Prostate gland (tissue), 2 donors: ENCODE results near the gene PPM1L. TPM values are rescaled to one million over a fixed set of nuclear protein-coding genes. Genes with fewer than 3 reads are reported as not detected.

Source experiments
- DNase-seq: peaks from one replicate; pipeline ENCODE4 v3.0.0-alpha.2; 2019; ENCODE audit warnings: low spot score
- H3K27ac ChIP-seq, 2 donors: fragments of 200-600 bp; sonication (generic); 2 replicates each; pipeline ENCODE4 v1.5.1; 2017 to 2019
- H3K27me3 ChIP-seq: fragments of 200-600 bp; sonication (generic); replicated peaks from 2 replicates; pipeline ENCODE4 v1.5.1; 2019; ENCODE audit not compliant: insufficient read depth
- H3K36me3 ChIP-seq, 2 donors: fragments of 200-600 bp; sonication (generic); 1 replicate in 1 of 2; 2 replicates in 1 of 2; pipeline versions ENCODE4 v1.5.1 to v1.8.1; 2017 to 2019
- H3K4me1 ChIP-seq: fragments of 200-600 bp; sonication (generic); replicated peaks from 2 replicates; pipeline ENCODE4 v1.5.1; 2019
- H3K4me3 ChIP-seq, 2 donors: fragments of 200-600 bp; sonication (generic); 2 replicates each; pipeline ENCODE4 v1.5.1; 2017 to 2019
- H3K9me3 ChIP-seq: fragments of 200-600 bp; sonication (generic); 2 replicates; pipeline ENCODE4 v1.5.1; 2017
- POLR2A ChIP-seq: fragments of 450-650 bp; IDR thresholded peaks from one replicate; pipeline ENCODE4 v1.6.1; 2016; ENCODE audit warnings: antibody characterized with exemption, mild to moderate bottlenecking
- POLR2AphosphoS5 ChIP-seq: sonication (generic); formaldehyde crosslinking; IDR thresholded peaks from one replicate; pipeline ENCODE4 v1.6.1; 2017; ENCODE audit warnings: antibody characterized with exemption
- WGBS: methylation state at CpG from one replicate; pipeline ENCODE4 v1.1.5; 2018; 5-methylcytosine and 5-hydroxymethylcytosine counted together
- intact Hi-C: fragments of 100-400 bp; cut with DNase I; formaldehyde crosslinking; loops from one replicate; pipeline ENCODE4 v1.14.2; 2022
- total RNA-seq, 2 donors: library from RNA; depleted of rRNA; stranded (reverse); fragments of >200 nt; gene quantifications; one replicate each; pipeline ENCODE4 v1.1.0, GENCODE V29; 2016
- TF ChIP-seq, protein P1 (sequence below), 4 experiments: fragments of 200-600 bp in 2 of 4; fragments of 450-650 bp in 2 of 4; sonication (generic) in 2 of 4; IDR thresholded peaks; 1 replicate in 3 of 4; 2 replicates in 1 of 4; pipeline ENCODE4 v1.5.1; 2016 to 2019; ENCODE audit warnings: antibody characterized with exemption in 4 of 4, mild to moderate bottlenecking in 2 of 4, moderate library complexity in 2 of 4

The PPM1L gene
- total RNA-seq, 2 donors from 2014 or later = 23.6 to 27.0 TPM

DNA sequence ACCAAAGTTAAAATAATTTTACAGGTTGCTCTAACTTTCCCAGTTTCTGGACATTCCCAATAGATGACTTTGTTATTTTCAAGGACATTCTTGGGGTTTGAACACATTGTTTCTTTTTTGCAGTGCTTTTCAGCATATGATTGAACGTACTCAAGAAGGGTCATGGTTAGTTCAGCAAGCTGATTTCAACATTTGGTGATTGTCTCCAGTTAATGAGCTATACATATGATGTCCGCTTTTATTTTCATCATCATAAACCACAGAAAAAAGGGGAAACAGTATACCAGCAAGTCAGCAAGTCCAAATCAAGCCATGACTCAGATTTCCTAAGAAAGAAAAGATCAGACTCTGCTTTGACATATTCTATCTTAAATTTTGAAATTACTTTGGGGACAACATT, 279.7 kb downstream of the PPM1L start:
- DNase-seq = no peak
- H3K27me3 ChIP-seq = no peaks in the 10 kb centered on the region
- intact Hi-C loops = no loop called here
- 75% methylated on average over 2 of the region's 2 CpGs for WGBS
- H3K9me3 ChIP-seq = no peaks in the 10 kb centered on the region
- no peaks in the 10 kb centered on the region for H3K4me1 ChIP-seq
- no peak overlapping the region for H3K27ac ChIP-seq
- TF ChIP-seq, protein P1, sequence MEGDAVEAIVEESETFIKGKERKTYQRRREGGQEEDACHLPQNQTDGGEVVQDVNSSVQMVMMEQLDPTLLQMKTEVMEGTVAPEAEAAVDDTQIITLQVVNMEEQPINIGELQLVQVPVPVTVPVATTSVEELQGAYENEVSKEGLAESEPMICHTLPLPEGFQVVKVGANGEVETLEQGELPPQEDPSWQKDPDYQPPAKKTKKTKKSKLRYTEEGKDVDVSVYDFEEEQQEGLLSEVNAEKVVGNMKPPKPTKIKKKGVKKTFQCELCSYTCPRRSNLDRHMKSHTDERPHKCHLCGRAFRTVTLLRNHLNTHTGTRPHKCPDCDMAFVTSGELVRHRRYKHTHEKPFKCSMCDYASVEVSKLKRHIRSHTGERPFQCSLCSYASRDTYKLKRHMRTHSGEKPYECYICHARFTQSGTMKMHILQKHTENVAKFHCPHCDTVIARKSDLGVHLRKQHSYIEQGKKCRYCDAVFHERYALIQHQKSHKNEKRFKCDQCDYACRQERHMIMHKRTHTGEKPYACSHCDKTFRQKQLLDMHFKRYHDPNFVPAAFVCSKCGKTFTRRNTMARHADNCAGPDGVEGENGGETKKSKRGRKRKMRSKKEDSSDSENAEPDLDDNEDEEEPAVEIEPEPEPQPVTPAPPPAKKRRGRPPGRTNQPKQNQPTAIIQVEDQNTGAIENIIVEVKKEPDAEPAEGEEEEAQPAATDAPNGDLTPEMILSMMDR (IDR thresholded peaks at IDR 0.05) = no peak
- TF ChIP-seq POLR2AphosphoS5 (no peak), POLR2A (no peak)
- H3K36me3 ChIP-seq = no peaks in the 10 kb centered on the region
- H3K4me3 ChIP-seq = no peak overlapping the region

DNA sequence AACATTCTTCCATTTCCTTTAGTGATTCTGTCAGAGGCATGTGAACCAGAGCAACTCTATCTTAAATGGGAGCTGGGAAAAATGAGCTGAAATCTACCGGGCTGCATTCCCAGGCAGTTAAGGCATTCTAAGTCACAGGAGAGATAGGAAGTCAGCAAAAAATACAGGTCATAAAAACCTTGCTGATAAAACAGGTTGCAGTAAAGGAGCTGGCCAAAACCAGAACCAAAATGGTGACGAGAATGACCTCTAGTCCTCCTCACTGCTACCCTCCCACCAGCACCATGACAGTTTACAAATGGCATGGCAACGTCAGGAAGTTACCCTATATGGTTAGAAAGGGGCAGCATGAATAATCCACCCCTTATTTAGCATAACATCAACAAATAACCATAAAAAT, 282.7 kb downstream of the PPM1L start:
- Histone ChIP-seq H3K4me1 (no peaks in the 10 kb centered on the region), H3K27me3 (no peaks in the 10 kb centered on the region), H3K27ac (no peak overlapping the region), H3K4me3 (no peak overlapping the region), H3K36me3 (no peaks in the 10 kb centered on the region), H3K9me3 (no peaks in the 10 kb centered on the region)
- intact Hi-C loops = no loop called here
- 71% methylated on average over 3 of the region's 3 CpGs for WGBS
- TF ChIP-seq, protein P1 (IDR thresholded peaks at IDR 0.05) = no peak
- TF ChIP-seq POLR2AphosphoS5 (no peak), POLR2A (no peak)
- DNase-seq = no peak

DNA sequence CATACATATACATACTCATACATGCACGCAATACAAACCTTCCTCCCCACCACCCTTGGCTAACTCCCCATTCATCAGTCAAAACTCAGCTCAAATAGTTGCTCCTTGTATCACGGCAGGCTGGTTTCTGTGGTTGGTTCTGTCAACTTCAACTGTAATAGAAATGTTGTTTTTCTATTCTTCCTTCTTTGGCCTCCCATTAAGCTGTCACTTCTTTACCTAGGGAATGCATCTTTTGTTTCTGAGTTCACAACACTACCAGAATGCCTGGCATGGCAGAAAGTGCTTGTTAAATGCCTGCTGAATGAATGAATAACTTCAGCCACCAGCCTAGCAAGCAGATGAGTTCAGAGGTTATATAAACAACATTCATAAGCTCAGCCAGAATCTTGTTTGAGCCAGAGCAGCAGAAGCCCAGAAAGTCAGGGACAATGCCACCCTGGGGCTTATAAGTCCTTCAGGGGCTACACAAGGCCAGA, 286.0 kb downstream of the PPM1L start:
- intact Hi-C loops = no loop called here

DNA sequence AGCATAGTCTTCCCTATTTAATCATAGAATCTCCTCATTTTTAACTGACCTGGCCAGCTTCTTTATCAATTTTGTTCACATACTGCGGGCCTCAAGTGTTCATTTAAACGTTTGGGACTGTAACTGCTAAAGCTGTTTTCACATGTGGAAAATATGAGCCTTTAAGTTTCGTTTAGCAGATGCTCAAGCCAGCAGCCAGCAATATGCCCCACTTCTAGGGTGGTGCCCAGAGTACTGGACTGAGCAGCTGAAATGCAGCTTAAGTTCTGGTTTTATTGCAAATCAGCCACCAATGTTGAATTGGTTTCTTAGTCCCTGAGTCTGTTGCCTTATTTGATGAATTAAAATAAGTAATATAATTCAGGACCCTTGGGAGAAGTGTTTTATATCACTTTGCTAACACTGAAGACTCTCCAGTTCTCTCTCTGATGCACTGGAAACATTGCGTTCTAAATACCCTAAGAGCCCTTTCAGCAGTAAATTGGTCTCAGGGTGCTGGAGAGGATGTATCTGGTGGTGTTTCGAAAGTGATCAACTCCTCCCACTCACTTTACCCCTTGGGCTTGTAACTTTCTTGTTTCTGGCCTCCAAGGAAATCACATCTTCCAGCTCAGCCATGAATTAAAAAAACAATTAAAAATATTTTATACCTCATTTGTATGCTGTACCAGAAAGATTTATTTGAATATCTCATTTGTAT, 287.5 kb downstream of the PPM1L start:
- no peak for DNase-seq
- no peaks in the 10 kb centered on the region for H3K27me3 ChIP-seq
- no peak overlapping the region for H3K27ac ChIP-seq
- no peaks in the 10 kb centered on the region for H3K36me3 ChIP-seq
- H3K4me3 ChIP-seq = no peak overlapping the region
- TF ChIP-seq, protein P1 (IDR thresholded peaks at IDR 0.05) = no peak
- TF ChIP-seq POLR2AphosphoS5 = no peak
- no peak for TF ChIP-seq POLR2A
- WGBS = 86% methylated on average over 5 of the region's 5 CpGs
- H3K4me1 ChIP-seq = no peaks in the 10 kb centered on the region
- H3K9me3 ChIP-seq = no peaks in the 10 kb centered on the region
- intact Hi-C loops = no loop called here

More for the DNA sequence above, 286.0 kb downstream of the PPM1L start:
- WGBS = 48% methylated on average over 2 of the region's 2 CpGs
- TF ChIP-seq, protein P1 (IDR thresholded peaks at IDR 0.05) = no peak
- TF ChIP-seq POLR2AphosphoS5 (no peak), POLR2A (no peak)
- Histone ChIP-seq H3K27me3 (no peaks in the 10 kb centered on the region), H3K4me3 (no peak overlapping the region), H3K27ac (no peak overlapping the region), H3K9me3 (no peaks in the 10 kb centered on the region), H3K4me1 (no peaks in the 10 kb centered on the region), H3K36me3 (no peaks in the 10 kb centered on the region)
- no peak for DNase-seq

DNA sequence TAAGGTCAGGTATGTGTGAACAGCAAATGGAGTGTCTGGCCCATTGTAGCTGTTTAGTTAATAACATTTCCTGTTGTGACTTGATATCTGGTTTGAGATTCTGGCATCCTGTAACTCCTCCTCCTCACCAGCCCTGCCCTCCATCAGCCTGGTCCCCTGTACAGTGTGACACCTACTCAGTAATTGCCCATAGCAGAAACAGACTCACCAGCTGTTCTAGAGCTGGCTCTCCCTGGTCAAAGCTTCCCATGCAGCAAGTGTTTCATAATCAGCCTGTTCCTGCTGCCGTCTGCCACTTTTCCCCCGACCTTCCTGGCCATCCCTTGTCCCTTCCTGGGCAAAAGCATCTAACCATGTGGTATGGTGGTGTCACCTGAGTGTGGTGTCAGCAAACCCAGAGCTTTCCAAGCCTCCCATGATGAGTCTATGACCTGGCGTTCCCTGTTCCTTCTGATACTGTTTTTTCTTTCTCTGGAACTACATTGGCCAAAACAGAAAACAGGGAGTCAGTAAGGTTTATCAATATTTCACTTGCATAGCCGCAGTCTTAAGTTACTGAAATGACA, 293.7 kb downstream of the PPM1L start:
- Histone ChIP-seq H3K4me3 (no peak overlapping the region), H3K9me3 (no peaks in the 10 kb centered on the region), H3K27me3 (no peaks in the 10 kb centered on the region), H3K27ac (no peak overlapping the region), H3K4me1 (no peaks in the 10 kb centered on the region), H3K36me3 (no peaks in the 10 kb centered on the region)
- intact Hi-C loops = no loop called here
- DNase-seq = no peak
- WGBS = 80% methylated on average over 4 of the region's 4 CpGs
- TF ChIP-seq POLR2A (no peak), POLR2AphosphoS5 (no peak)
- TF ChIP-seq, protein P1 (IDR thresholded peaks at IDR 0.05) = no peak
